Parathyroid adenoma (tissue), 2 donors: ENCODE data around the gene RELN.

Source experiments
- H2AFZ ChIP-seq: fragments of 300-600 bp; sonication (generic); one replicate; pipeline ENCODE4 v1.7.0; 2017; ENCODE audit warnings: antibody characterized with exemption, mild to moderate bottlenecking
- H3K27ac ChIP-seq: fragments of 300-600 bp; sonication (generic); one replicate; pipeline ENCODE4 v1.7.0; 2017
- H3K27me3 ChIP-seq: fragments of 300-600 bp; sonication (generic); one replicate; pipeline ENCODE4 v1.7.0; 2017; ENCODE audit warnings: low read length; ENCODE audit not compliant: control insufficient read depth, insufficient read depth
- H3K36me3 ChIP-seq: fragments of 300-600 bp; sonication (generic); one replicate; pipeline ENCODE4 v1.7.0; 2017; ENCODE audit warnings: low read length; ENCODE audit not compliant: control insufficient read depth, insufficient read depth
- H3K4me1 ChIP-seq: fragments of 300-600 bp; sonication (generic); one replicate; pipeline ENCODE4 v1.7.0; 2017; ENCODE audit warnings: control low read depth
- H3K4me2 ChIP-seq: fragments of 300-600 bp; sonication (generic); one replicate; pipeline ENCODE4 v1.7.0; 2017; ENCODE audit warnings: low read length
- H3K4me3 ChIP-seq: fragments of 300-600 bp; sonication (generic); one replicate; pipeline ENCODE4 v1.7.0; 2017; ENCODE audit warnings: low read depth, low read length
- H3K79me2 ChIP-seq: fragments of 300-600 bp; sonication (generic); one replicate; pipeline ENCODE4 v1.7.0; 2017; ENCODE audit warnings: control low read depth
- H3K9ac ChIP-seq: fragments of 300-600 bp; sonication (generic); one replicate; pipeline ENCODE4 v1.7.0; 2017; ENCODE audit warnings: mild to moderate bottlenecking
- H3K9me3 ChIP-seq: fragments of 300-600 bp; sonication (generic); one replicate; pipeline ENCODE4 v1.7.0; 2017; ENCODE audit warnings: low read length; ENCODE audit not compliant: control insufficient read depth
- CTCF ChIP-seq: fragments of 300-600 bp; sonication (generic); IDR thresholded peaks from one replicate; pipeline ENCODE4 v1.7.0; 2017; ENCODE audit warnings: antibody characterized with exemption, mild to moderate bottlenecking
- donor health status: primary hyperparathyroidism.

The RELN gene

GRCh38 chr7:103704701-103705100 is 284.8 kb downstream of the RELN start:
- Histone ChIP-seq H3K4me1 (no peaks in the 10 kb centered on the region), H3K79me2 (no peaks in the 10 kb centered on the region), H2AFZ (no peak overlapping the region), H3K4me2 (no peak overlapping the region), H3K27ac (no peak overlapping the region), H3K4me3 (no peak overlapping the region), H3K27me3 (no peaks in the 10 kb centered on the region), H3K36me3 (no peaks in the 10 kb centered on the region), H3K9me3 (no peaks in the 10 kb centered on the region), H3K9ac (no peak overlapping the region)
- TF ChIP-seq CTCF = no peak

- Histone ChIP-seq H3K4me3 (no peak overlapping the region), H3K36me3 (no peaks in the 10 kb centered on the region), H3K27me3 (no peaks in the 10 kb centered on the region), H3K9me3 (no peaks in the 10 kb centered on the region), H2AFZ (no peak overlapping the region), H3K27ac (no peak overlapping the region), H3K4me2 (no peak overlapping the region), H3K79me2 (no peaks in the 10 kb centered on the region), H3K4me1 (no peaks in the 10 kb centered on the region), H3K9ac (no peak overlapping the region)
- TF ChIP-seq CTCF = no peak
These were observed 286.5 kb downstream of the RELN start for GRCh38 chr7:103702982-103703381.

GRCh38 chr7:103702454-103702853 is 287.0 kb downstream of the RELN start:
- Histone ChIP-seq H3K27ac (no peak overlapping the region), H2AFZ (no peak overlapping the region), H3K9ac (no peak overlapping the region), H3K4me2 (no peak overlapping the region), H3K4me1 (no peaks in the 10 kb centered on the region), H3K27me3 (no peaks in the 10 kb centered on the region), H3K36me3 (no peaks in the 10 kb centered on the region), H3K4me3 (no peak overlapping the region), H3K9me3 (no peaks in the 10 kb centered on the region), H3K79me2 (no peaks in the 10 kb centered on the region)
- no peak for TF ChIP-seq CTCF

- Histone ChIP-seq H3K36me3 (no peaks in the 10 kb centered on the region), H3K4me1 (no peaks in the 10 kb centered on the region), H2AFZ (no peak overlapping the region), H3K79me2 (no peaks in the 10 kb centered on the region), H3K9ac (no peak overlapping the region), H3K4me2 (no peak overlapping the region), H3K4me3 (no peak overlapping the region), H3K27me3 (no peaks in the 10 kb centered on the region), H3K9me3 (no peaks in the 10 kb centered on the region), H3K27ac (no peak overlapping the region)
- no peak for TF ChIP-seq CTCF
These were observed 290.4 kb downstream of the RELN start for GRCh38 chr7:103699032-103699431.

- no peak overlapping the region for H3K4me3 ChIP-seq
These were observed 291.4 kb downstream of the RELN start for GRCh38 chr7:103698064-103698463.

More at GRCh38 chr7:103698064-103698463, 291.4 kb downstream of the RELN start:
- no peaks in the 10 kb centered on the region for H3K79me2 ChIP-seq
- no peaks in the 10 kb centered on the region for H3K4me1 ChIP-seq
- H3K36me3 ChIP-seq = no peaks in the 10 kb centered on the region
- no peaks in the 10 kb centered on the region for H3K9me3 ChIP-seq
- no peak overlapping the region for H2AFZ ChIP-seq
- H3K27ac ChIP-seq = no peak overlapping the region
- no peak for TF ChIP-seq CTCF
- no peak overlapping the region for H3K4me2 ChIP-seq
- H3K9ac ChIP-seq = no peak overlapping the region
- H3K27me3 ChIP-seq = no peaks in the 10 kb centered on the region
